GM18507 (cell line): ENCODE data around the gene CRYBG2.
"Not testable (repeated sequence)": the region's sequence is repeated elsewhere in the genome, so short reads cannot be mapped to it uniquely, and the experiment has no call there.

Experiments used
- DNase-seq: peaks from one replicate; pipeline ENCODE4 v3.0.0; 2011; ENCODE audit warnings: low read depth; ENCODE audit not compliant: insufficient read length; ENCODE audit errors: extremely low spot score
- FAIRE-seq: peaks from 2 replicates; lab custom pipeline; 2011; peaks lifted over from hg19 to GRCh38; lab: Jason Lieb, UNC

The CRYBG2 gene

GRCh38 chr1:26300578-26301275 lies 53.2 kb downstream of the CRYBG2 start:
- no peak for FAIRE-seq
- no peak for DNase-seq

- no peak for FAIRE-seq
- DNase-seq: no peak
These were observed 56.2 kb downstream of the CRYBG2 start for GRCh38 chr1:26297791-26298124.

- DNase-seq (no peak), FAIRE-seq (no peak)
These were observed 56.7 kb downstream of the CRYBG2 start for GRCh38 chr1:26297057-26297790.

- DNase-seq: no peak
- no peak for FAIRE-seq
These were observed 57.4 kb downstream of the CRYBG2 start for GRCh38 chr1:26296340-26297056.

- FAIRE-seq (no peak), DNase-seq (no peak)
These were observed 58.5 kb downstream of the CRYBG2 start for GRCh38 chr1:26295194-26296138.

- no peak for DNase-seq
- no peak for FAIRE-seq
These were observed 59.9 kb downstream of the CRYBG2 start for GRCh38 chr1:26293911-26294463.

GRCh38 chr1:26292735-26293134 lies 61.2 kb downstream of the CRYBG2 start:
- not testable (repeated sequence) for DNase-seq, FAIRE-seq

GRCh38 chr1:26291939-26292338 lies 62.0 kb downstream of the CRYBG2 start:
- FAIRE-seq: no peak
- no peak for DNase-seq

- DNase-seq (no peak), FAIRE-seq (no peak)
These were observed 62.5 kb downstream of the CRYBG2 start for GRCh38 chr1:26291433-26291832.

GRCh38 chr1:26290882-26291261 lies 63.1 kb downstream of the CRYBG2 start:
- FAIRE-seq: no peak
- DNase-seq: no peak

- DNase-seq (no peak), FAIRE-seq (peak; percentile 35)
These were observed 63.6 kb downstream of the CRYBG2 start for GRCh38 chr1:26290122-26290881.

- DNase-seq: peak; percentile 67
- peak; percentile 82 for FAIRE-seq
These were observed 64.5 kb downstream of the CRYBG2 start for GRCh38 chr1:26289158-26290059.

GRCh38 chr1:26288311-26288941 lies 65.5 kb downstream of the CRYBG2 start:
- FAIRE-seq: peak; percentile 59
- no peak for DNase-seq

- DNase-seq (no peak), FAIRE-seq (peak; percentile 41)
These were observed 66.1 kb downstream of the CRYBG2 start for GRCh38 chr1:26287811-26288210.

- DNase-seq: no peak
- FAIRE-seq: peak; percentile 87
These were observed 66.8 kb downstream of the CRYBG2 start for GRCh38 chr1:26287033-26287711.

GRCh38 chr1:26286064-26286416 lies 67.9 kb downstream of the CRYBG2 start:
- DNase-seq: no peak
- no peak for FAIRE-seq
